NB4 (cell line): ENCODE data around the gene TGFBR3.

Experiments
- MAX ChIP-seq: IDR thresholded peaks from 2 replicates; pipeline ENCODE4 v1.6.1; 2011; ENCODE audit warnings: low read depth, low read length
- POLR2A ChIP-seq: IDR thresholded peaks from 2 replicates; pipeline ENCODE4 v1.6.1; 2011; ENCODE audit warnings: mild to moderate bottlenecking; ENCODE audit not compliant: insufficient read length; ENCODE audit errors: extremely low read depth
- TF ChIP-seq, protein P1 (sequence below): IDR thresholded peaks from one replicate; pipeline ENCODE4 v1.5.1; 2012; ENCODE audit warnings: low read depth, low read length

- TF ChIP-seq, protein P1, sequence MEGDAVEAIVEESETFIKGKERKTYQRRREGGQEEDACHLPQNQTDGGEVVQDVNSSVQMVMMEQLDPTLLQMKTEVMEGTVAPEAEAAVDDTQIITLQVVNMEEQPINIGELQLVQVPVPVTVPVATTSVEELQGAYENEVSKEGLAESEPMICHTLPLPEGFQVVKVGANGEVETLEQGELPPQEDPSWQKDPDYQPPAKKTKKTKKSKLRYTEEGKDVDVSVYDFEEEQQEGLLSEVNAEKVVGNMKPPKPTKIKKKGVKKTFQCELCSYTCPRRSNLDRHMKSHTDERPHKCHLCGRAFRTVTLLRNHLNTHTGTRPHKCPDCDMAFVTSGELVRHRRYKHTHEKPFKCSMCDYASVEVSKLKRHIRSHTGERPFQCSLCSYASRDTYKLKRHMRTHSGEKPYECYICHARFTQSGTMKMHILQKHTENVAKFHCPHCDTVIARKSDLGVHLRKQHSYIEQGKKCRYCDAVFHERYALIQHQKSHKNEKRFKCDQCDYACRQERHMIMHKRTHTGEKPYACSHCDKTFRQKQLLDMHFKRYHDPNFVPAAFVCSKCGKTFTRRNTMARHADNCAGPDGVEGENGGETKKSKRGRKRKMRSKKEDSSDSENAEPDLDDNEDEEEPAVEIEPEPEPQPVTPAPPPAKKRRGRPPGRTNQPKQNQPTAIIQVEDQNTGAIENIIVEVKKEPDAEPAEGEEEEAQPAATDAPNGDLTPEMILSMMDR, result no peak
- TF ChIP-seq POLR2A (no peak), MAX (no peak)
These were observed 178.1 kb downstream of the TGFBR3 start for GRCh38 chr1:91707890-91708218.
